GM18502 (cell line): ENCODE results near the gene UBA7.

ENCODE experiments used
- ATAC-seq: cut with Tn5 transposase; IDR thresholded peaks from one replicate; pipeline ENCODE4 v1.9.1; 2021; ENCODE audit warnings: mild to moderate bottlenecking; ENCODE audit not compliant: unreplicated experiment, poor library complexity

UBA7 gene

GRCh38 chr3:49806850-49807249, 6.9 kb downstream of the UBA7 start:
- no peak for ATAC-seq

- no peak for ATAC-seq
Observed at GRCh38 chr3:49805897-49806701, 7.7 kb downstream of the UBA7 start.

GRCh38 chr3:49805367-49805782, 8.4 kb downstream of the UBA7 start:
- no peak for ATAC-seq

DNA sequence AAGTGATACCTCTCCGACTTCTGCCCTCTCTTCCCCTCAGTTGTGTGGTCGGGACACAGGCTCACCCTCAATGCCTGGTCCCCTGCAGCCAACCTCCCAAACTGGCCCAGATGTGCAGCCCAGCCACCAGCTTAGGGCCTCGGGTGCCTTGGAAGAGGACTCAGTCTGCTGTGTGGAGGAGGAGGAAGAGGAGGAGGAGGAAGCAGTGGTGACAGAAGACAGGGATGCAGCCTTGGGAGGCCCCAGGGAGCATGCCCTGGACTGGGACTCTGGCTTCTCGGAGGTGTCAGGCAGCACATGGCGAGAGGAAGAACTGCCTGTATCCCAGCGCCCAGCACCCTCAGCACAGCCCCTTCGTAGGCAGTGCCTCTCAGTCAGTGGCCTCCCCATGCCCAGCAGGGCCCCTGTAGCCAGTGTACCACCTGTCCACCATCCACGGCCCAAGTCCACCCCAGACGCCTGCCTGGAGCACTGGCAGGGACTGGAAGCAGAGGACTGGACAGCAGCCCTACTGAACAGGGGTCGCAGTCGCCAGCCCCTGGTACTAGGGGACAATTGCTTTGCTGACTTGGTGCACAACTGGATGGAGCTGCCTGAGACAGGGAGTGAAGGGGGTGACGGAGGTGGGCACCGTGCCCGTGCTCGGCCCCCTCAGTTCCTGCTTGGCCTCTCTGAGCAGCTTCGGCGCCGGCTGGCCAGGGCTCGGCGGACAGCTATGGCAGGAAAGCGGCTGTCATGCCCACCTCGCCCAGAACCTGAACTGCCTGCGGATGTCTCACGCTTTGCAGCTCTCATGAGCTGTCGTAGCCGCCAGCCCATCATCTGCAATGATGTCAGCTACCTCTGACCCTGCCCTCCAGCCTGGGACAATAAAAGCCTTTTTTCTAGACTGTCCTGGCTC, 9.4 kb downstream of the UBA7 start:
- ATAC-seq = no peak

DNA sequence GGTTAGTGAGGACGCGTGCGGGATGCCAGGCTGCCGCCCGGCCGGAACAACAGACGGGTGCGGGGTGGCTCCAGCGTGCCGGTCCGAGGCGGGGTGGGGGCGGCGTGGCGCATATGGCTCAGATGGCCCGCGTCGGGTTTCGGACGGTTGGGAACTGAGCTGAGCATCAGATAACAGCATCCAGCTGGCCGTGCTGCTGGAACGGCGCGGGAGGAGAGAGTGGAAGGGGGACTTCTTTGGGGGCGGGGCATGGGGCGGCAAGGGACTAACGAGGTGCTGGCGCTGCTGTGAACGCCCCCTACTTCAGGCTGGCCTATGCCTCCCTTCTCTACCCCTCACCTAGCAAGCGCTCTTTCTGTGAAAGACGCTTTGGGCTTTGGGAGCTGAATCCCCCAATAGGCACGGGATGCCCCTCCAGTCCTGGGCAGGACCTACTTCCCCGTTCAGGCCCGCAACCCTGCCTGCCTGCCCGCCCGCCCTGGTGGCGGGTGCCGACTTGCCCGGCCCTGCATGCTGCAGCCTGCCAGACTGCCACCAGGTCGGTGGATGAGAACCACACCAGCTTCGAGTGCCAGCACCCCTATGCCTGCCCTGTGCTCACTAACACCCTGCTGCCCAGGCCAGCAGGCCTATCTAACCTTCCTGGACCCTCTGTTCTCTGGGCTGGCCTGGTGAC, 10.2 kb downstream of the UBA7 start:
- peak; percentile 4 for ATAC-seq

- peak; percentile 61 for ATAC-seq
Observed at GRCh38 chr3:49802719-49803464, 10.9 kb downstream of the UBA7 start, which contains the start of gene INKA1. Gene INKA1 (plus strand): TSS chr3:49803261. CDS start chr3:49803393, 132 bp downstream.

DNA sequence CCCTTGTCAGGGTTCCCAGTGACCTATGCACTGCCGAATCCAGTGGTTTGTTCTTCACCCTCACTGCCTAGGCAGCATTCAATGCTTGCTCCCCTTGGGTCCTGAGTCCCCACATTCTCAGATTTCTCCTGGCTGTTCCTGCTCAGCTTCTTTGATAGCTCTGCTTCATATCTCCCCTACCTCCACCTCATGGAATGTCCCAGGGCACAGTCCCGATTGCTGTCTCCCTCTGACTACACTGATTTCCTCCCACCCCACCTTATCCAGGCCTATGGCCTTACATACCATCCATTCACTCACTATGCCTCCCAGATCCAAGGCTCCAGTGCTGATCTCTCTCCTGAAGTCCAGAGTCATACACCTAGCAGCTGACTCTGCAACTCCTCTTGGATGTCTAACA, 12.6 kb downstream of the UBA7 start:
- no peak for ATAC-seq

DNA sequence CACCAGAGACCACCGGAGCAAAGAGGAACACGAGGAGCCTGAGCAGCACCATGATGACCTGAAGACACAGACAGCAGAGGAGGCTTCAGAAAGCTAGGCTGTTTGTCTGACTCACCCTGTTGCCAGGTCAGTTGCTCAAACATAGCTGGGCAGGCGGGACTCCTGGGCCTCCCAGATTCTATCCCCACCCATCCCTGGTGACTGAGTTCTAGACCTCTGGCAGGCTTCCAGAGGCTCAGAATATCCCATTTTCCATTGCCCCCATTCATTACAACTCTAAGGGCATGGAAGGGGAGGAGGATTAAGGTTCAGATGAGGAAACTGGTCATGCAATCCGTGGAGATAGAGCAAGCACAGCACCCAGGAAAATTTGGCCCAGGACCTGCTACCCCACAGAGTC, 14.0 kb downstream of the UBA7 start, which contains the start of gene CDHR4:
TSS of gene CDHR4 (minus strand) at position 113 of the 400 bp plus-strand sequence. CDS start at position 52, 61 bp downstream.
- no peak for ATAC-seq

DNA sequence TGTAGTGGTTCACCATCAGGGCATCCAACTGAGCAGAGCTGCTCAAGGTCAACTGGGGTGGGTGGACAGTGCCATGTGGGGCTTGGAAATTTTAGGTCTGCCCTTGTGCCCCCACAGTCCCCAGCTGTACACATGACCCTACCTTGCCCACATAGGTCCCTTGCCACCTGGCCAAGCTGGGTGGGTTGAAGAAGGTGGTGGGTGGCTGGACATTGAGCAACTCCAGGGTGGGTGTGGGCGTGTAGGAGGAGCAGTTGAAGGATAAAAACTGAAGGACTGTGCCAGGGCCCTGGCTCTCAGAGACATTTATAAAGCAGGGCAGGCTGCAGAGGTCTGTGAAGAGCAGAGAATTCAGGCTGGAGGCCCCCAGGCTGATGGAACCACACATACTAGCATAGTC, 14.6 kb downstream of the UBA7 start:
- no peak for ATAC-seq

GRCh38 chr3:49794926-49795905, 18.5 kb downstream of the UBA7 start:
- no peak for ATAC-seq

- no peak for ATAC-seq
Observed at GRCh38 chr3:49794431-49794830, 19.3 kb downstream of the UBA7 start.

GRCh38 chr3:49793486-49794085, 20.2 kb downstream of the UBA7 start:
- ATAC-seq = no peak

- no peak for ATAC-seq
Observed at GRCh38 chr3:49792371-49793150, 21.2 kb downstream of the UBA7 start.

DNA sequence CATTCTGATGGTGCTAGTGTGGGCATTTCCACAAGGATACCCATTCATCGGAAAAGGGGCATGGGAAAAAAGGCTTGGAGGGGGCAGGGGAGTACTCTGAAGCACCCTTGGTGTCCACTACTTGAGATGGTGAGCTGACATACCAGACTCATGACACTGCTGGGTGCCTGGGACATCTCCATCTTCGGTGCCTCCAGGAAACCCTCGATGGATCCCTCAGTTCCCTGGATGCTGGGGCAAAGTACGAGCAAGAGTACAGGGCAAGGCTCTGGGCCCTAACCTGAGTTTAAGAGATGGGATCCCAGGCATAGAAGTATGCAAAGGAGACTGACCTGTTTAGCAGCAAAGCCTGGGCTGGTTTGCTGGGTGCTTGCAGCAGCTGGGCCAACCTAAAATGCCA, 22.2 kb downstream of the UBA7 start:
- no peak for ATAC-seq

GRCh38 chr3:49790626-49791411, 22.9 kb downstream of the UBA7 start:
- ATAC-seq = no peak

- ATAC-seq = no peak
Observed at GRCh38 chr3:49788056-49788455, 25.7 kb downstream of the UBA7 start.

GRCh38 chr3:49787536-49787935, 26.2 kb downstream of the UBA7 start:
- no peak for ATAC-seq
